GM23338 (cell line): ENCODE measurements around the gene HOXA11. TPM values are rescaled to one million over a fixed set of nuclear protein-coding genes. Genes with fewer than 3 reads are reported as not detected.

Source experiments
- ATAC-seq: fragments of 200-7000 bp; cut with Tn5 transposase; 3 replicates; pipeline ENCODE4 v1.9.1; 2020
- DNase-seq: peaks from one replicate; pipeline ENCODE4 v3.0.0-alpha.2; 2015; ENCODE audit warnings: low spot score
- H2AFZ ChIP-seq: fragments of 200-600 bp; sonication (generic); 2 replicates; pipeline ENCODE4 v1.8.0; 2016; ENCODE audit warnings: antibody characterized with exemption, mild to moderate bottlenecking, moderate library complexity
- H3F3A ChIP-seq: fragments of 200-600 bp; sonication (generic); replicated peaks from 2 replicates; pipeline ENCODE4 v1.8.0; 2017; ENCODE audit warnings: antibody characterized with exemption, mixed run types, low read depth
- H3K27ac ChIP-seq: fragments of 200-600 bp; sonication (generic); 2 replicates; pipeline ENCODE4 v1.6.1; 2016; ENCODE audit warnings: low read depth
- H3K27me3 ChIP-seq: fragments of 200-600 bp; sonication (generic); 2 replicates; pipeline ENCODE4 v1.8.0; 2016; ENCODE audit warnings: mild to moderate bottlenecking, mixed run types, moderate library complexity; ENCODE audit not compliant: insufficient read depth
- H3K36me3 ChIP-seq: fragments of 200-600 bp; sonication (generic); 2 replicates; pipeline ENCODE4 v1.8.0; 2016; ENCODE audit warnings: mild to moderate bottlenecking; ENCODE audit not compliant: insufficient read depth
- H3K4me1 ChIP-seq: fragments of 200-600 bp; sonication (generic); 2 replicates; pipeline ENCODE4 v1.8.0; 2016; ENCODE audit warnings: mild to moderate bottlenecking, moderate library complexity; ENCODE audit not compliant: insufficient read depth
- H3K4me2 ChIP-seq: fragments of 200-600 bp; sonication (generic); 2 replicates; pipeline ENCODE4 v1.7.1; 2017; ENCODE audit warnings: mixed run types
- H3K4me3 ChIP-seq: fragments of 200-600 bp; sonication (generic); 2 replicates; pipeline ENCODE4 v1.6.1; 2016; ENCODE audit warnings: mixed run types
- H3K79me2 ChIP-seq: fragments of 200-600 bp; sonication (generic); replicated peaks from 2 replicates; pipeline ENCODE4 v1.8.0; 2017; ENCODE audit warnings: mild to moderate bottlenecking; ENCODE audit not compliant: insufficient read depth
- H3K9me2 ChIP-seq: fragments of 200-600 bp; sonication (generic); 2 replicates; pipeline ENCODE4 v1.8.0; 2017; ENCODE audit not compliant: insufficient read depth
- H4K20me1 ChIP-seq: fragments of 200-600 bp; sonication (generic); replicated peaks from 2 replicates; pipeline ENCODE4 v1.8.0; 2017; ENCODE audit warnings: mild to moderate bottlenecking; ENCODE audit not compliant: insufficient read depth
- H3K27ac Mint-ChIP-seq: 2 replicates; pipeline ENCODE4 v1.8.0; 2020; ENCODE audit warnings: inconsistent platforms, mild to moderate bottlenecking, moderate library complexity, mixed read lengths
- H3K27me3 Mint-ChIP-seq: 3 replicates; pipeline ENCODE4 v1.8.0; 2022; ENCODE audit warnings: low read depth, mild to moderate bottlenecking, moderate library complexity, mixed read lengths, inconsistent platforms; ENCODE audit not compliant: insufficient read depth, poor library complexity
- H3K36me3 Mint-ChIP-seq: 3 replicates; pipeline ENCODE4 v1.8.0; 2021; ENCODE audit warnings: low read depth, mild to moderate bottlenecking, inconsistent platforms, moderate library complexity, mixed read lengths
- H3K4me1 Mint-ChIP-seq: 3 replicates; pipeline ENCODE4 v1.8.0; 2020; ENCODE audit warnings: mild to moderate bottlenecking, inconsistent platforms, mixed read lengths
- H3K4me3 Mint-ChIP-seq: 3 replicates; pipeline ENCODE4 v1.8.0; 2021; ENCODE audit warnings: moderate library complexity, mild to moderate bottlenecking, inconsistent platforms, mixed read lengths
- H3K9me3 Mint-ChIP-seq: 3 replicates; pipeline ENCODE4 v1.8.0; 2020; ENCODE audit warnings: moderate library complexity, mild to moderate bottlenecking, inconsistent platforms, mixed read lengths
- EZH2 ChIP-seq: fragments of 200-600 bp; sonication (generic); IDR thresholded peaks from one replicate; pipeline ENCODE4 v1.8.0; 2017; ENCODE audit warnings: antibody characterized with exemption, mild to moderate bottlenecking, low read depth; ENCODE audit not compliant: unreplicated experiment
- EZH2phosphoT487 ChIP-seq: fragments of 200-600 bp; sonication (generic); IDR thresholded peaks from one replicate; pipeline ENCODE4 v1.8.1; 2018; ENCODE audit warnings: antibody characterized with exemption; ENCODE audit not compliant: unreplicated experiment
- JUNB ChIP-seq: IDR thresholded peaks from one replicate; pipeline ENCODE4 v1.6.1; 2016; ENCODE audit warnings: antibody characterized with exemption; ENCODE audit not compliant: unreplicated experiment
- ZNF114 ChIP-seq: fragments of 250-450 bp; sonication (Bioruptor Pico); IDR thresholded peaks from 2 replicates; pipeline ENCODE4 v1.5.0; 2020; ENCODE audit warnings: mild to moderate bottlenecking, moderate library complexity
- ZNF462 ChIP-seq: fragments of 250-450 bp; sonication (Bioruptor Pico); IDR thresholded peaks from 2 replicates; pipeline ENCODE4 v1.5.0; 2020; ENCODE audit warnings: mild to moderate bottlenecking, moderate library complexity
- microRNA counts: library from miRNA; unstranded; fragments of <30 nt; microRNA quantifications from one replicate; lab custom pipeline; 2017
- microRNA-seq: library from miRNA; unstranded; fragments of <30 nt; microRNA quantifications from one replicate; pipeline ENCODE4, GENCODE V29; 2017
- polyA plus RNA-seq: library from polyadenylated mRNA; unstranded; fragments of >200 nt; fragmentation: Nextera tagmentation; extraction: Ambion mirVana; gene quantifications from 2 replicates; pipeline ENCODE4 v1.2.1, GENCODE V29; 2016
- small RNA-seq: library from RNA; depleted of rRNA; stranded (forward); fragments of <200 nt; gene quantifications from one replicate; pipeline ENCODE3, GENCODE V24; 2014; ENCODE audit warnings: low replicate concordance
- total RNA-seq: library from RNA; depleted of rRNA; stranded (reverse); fragments of >200 nt; shearing (Covaris generic); gene quantifications from 2 replicates; pipeline ENCODE4 v1.2.3, GENCODE V29; 2014; rRNA removed
- TF ChIP-seq, protein P1 (sequence below), 2 experiments: fragments of 200-600 bp in 1 of 2; sonication (generic) in 1 of 2; conservative IDR thresholded peaks; 2 replicates each; pipeline versions ENCODE4 v1.5.1 to v1.6.1; 2016 to 2017; ENCODE audit warnings: antibody characterized with exemption in 2 of 2, low read depth in 2 of 2, mild to moderate bottlenecking in 2 of 2, moderate library complexity in 1 of 2

HOXA11 gene
- total and polyA plus RNA-seq, 2 experiments from 2014 or later = not detected

- Mint-ChIP-seq H3K9me3 (no peaks in the 10 kb centered on the region; the same call in 2 of the 3 replicates), H3K27me3 (peaks cover 96% of the 10 kb centered on the region), H3K36me3 (no peaks in the 10 kb centered on the region), H3K27ac (no peak overlapping the region), H3K4me1 (no peaks in the 10 kb centered on the region; the same call in 2 of the 3 replicates), H3K4me3 (peak overlapping the region; percentile 53)
- TF ChIP-seq ZNF114 (CRISPR knock-in tag) = no peak
- TF ChIP-seq EZH2phosphoT487 = peak; percentile 6
- peak; percentile 87 for TF ChIP-seq EZH2
- TF ChIP-seq JUNB = no peak
- TF ChIP-seq, protein P1, sequence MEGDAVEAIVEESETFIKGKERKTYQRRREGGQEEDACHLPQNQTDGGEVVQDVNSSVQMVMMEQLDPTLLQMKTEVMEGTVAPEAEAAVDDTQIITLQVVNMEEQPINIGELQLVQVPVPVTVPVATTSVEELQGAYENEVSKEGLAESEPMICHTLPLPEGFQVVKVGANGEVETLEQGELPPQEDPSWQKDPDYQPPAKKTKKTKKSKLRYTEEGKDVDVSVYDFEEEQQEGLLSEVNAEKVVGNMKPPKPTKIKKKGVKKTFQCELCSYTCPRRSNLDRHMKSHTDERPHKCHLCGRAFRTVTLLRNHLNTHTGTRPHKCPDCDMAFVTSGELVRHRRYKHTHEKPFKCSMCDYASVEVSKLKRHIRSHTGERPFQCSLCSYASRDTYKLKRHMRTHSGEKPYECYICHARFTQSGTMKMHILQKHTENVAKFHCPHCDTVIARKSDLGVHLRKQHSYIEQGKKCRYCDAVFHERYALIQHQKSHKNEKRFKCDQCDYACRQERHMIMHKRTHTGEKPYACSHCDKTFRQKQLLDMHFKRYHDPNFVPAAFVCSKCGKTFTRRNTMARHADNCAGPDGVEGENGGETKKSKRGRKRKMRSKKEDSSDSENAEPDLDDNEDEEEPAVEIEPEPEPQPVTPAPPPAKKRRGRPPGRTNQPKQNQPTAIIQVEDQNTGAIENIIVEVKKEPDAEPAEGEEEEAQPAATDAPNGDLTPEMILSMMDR (conservative IDR thresholded peaks at IDR 0.05; ENCODE audit: low read depth in 2 of 2) = no peak
- no peak for TF ChIP-seq ZNF462 (CRISPR knock-in tag)
- H3K4me1 ChIP-seq = peaks cover 7% of the 10 kb centered on the region; the same call in 1 of the 2 replicates
- H4K20me1 ChIP-seq = peaks cover 65% of the 10 kb centered on the region
- H3K27me3 ChIP-seq = peaks cover 100% of the 10 kb centered on the region
- ATAC-seq (no peak), DNase-seq (no peak)
- no peaks in the 10 kb centered on the region for H3K79me2 ChIP-seq
- H3K27ac ChIP-seq = no peak overlapping the region
- peaks cover 54% of the 10 kb centered on the region for H3F3A ChIP-seq
- peak overlapping the region; percentile 56; the same call in 1 of the 2 replicates for H2AFZ ChIP-seq
- no peaks in the 10 kb centered on the region for H3K9me2 ChIP-seq
- H3K4me3 ChIP-seq = peak overlapping the region; percentile 62
- peak overlapping the region; percentile 84 for H3K4me2 ChIP-seq
- H3K36me3 ChIP-seq = no peaks in the 10 kb centered on the region
Observed at GRCh38 chr7:27131390-27131819, 53.6 kb downstream of the HOXA11 start.

MicroRNAs encoded within 50 kb of the gene (microRNA counts, 767-probe panel; counts per million panel counts)
- not detected for microRNA hsa-miR-196b-5p (lab: Ali Mortazavi, UCI)

Small RNAs within 50 kb of the gene (microRNA-seq; reads per million reads assigned to microRNA genes)
- gene MIR196B = 2.7 reads per million, percentile 8 among the genes with 10 or more reads in this experiment

Small RNAs within 50 kb of the gene (small RNA-seq; reads per million reads assigned to genes)
- gene AC004080.5 = not detected
- gene RF02140 = not detected
- not detected for gene RF02141

Other genes with a start within 250 kb of the HOXA11 start
- gene HOXA1, start 89.2 kb downstream of the HOXA11 start, total RNA-seq = not detected in 2 replicates
- gene HOXA1, start 89.2 kb downstream of the HOXA11 start, polyA plus RNA-seq = not detected in 2 replicates
- gene HOXA2, start 82.5 kb downstream of the HOXA11 start, total RNA-seq = not detected in 2 replicates
- gene HOXA2, start 82.5 kb downstream of the HOXA11 start, polyA plus RNA-seq = not detected in 2 replicates
- gene HOXA4, start 54.5 kb downstream of the HOXA11 start, total RNA-seq = not detected in 2 replicates
- gene HOXA4, start 54.5 kb downstream of the HOXA11 start, polyA plus RNA-seq = not detected in 2 replicates
- not detected in 2 replicates for gene HOXA5, start 41.6 kb downstream of the HOXA11 start, total RNA-seq
- gene HOXA5, start 41.6 kb downstream of the HOXA11 start, polyA plus RNA-seq = not detected in 2 replicates
- not detected in 2 replicates for gene HOXA6, start 37.5 kb downstream of the HOXA11 start, total RNA-seq
- gene HOXA6, start 37.5 kb downstream of the HOXA11 start, polyA plus RNA-seq = not detected in 2 replicates
- gene HOXA3, start 32.6 kb downstream of the HOXA11 start, total RNA-seq = not detected in 2 replicates
- gene HOXA3, start 32.6 kb downstream of the HOXA11 start, polyA plus RNA-seq = not detected in 2 replicates
- not detected in 2 replicates for gene HOXA7, start 28.6 kb downstream of the HOXA11 start, total RNA-seq
- gene HOXA7, start 28.6 kb downstream of the HOXA11 start, polyA plus RNA-seq = 0.24 TPM in 1 of 2 replicates, not detected in the other
- gene HOXA9, start 19.7 kb downstream of the HOXA11 start, total RNA-seq = not detected in 2 replicates
- not detected in 2 replicates for gene HOXA9, start 19.7 kb downstream of the HOXA11 start, polyA plus RNA-seq
- not detected in 2 replicates for gene HOXA10, start 10.9 kb downstream of the HOXA11 start, total RNA-seq
- gene HOXA10, start 10.9 kb downstream of the HOXA11 start, polyA plus RNA-seq = not detected in 2 replicates
- not detected in 2 replicates for gene HOXA13, start 14.9 kb upstream of the HOXA11 start, total RNA-seq
- gene HOXA13, start 14.9 kb upstream of the HOXA11 start, polyA plus RNA-seq = not detected in 2 replicates
- not detected in 2 replicates for gene EVX1, start 57.6 kb upstream of the HOXA11 start, total RNA-seq
- gene EVX1, start 57.6 kb upstream of the HOXA11 start, polyA plus RNA-seq = not detected in 2 replicates